ENCODE measurements around the gene RASD1. TPM values are rescaled to one million over a fixed set of nuclear protein-coding genes. Genes with fewer than 3 reads are reported as not detected.
"Not testable (repeated sequence)": the region's sequence is repeated elsewhere in the genome, so short reads cannot be mapped to it uniquely, and the experiment has no call there.

RASD1 gene
- polyA plus RNA-seq, 1 donor, result 6.9 TPM

DNA sequence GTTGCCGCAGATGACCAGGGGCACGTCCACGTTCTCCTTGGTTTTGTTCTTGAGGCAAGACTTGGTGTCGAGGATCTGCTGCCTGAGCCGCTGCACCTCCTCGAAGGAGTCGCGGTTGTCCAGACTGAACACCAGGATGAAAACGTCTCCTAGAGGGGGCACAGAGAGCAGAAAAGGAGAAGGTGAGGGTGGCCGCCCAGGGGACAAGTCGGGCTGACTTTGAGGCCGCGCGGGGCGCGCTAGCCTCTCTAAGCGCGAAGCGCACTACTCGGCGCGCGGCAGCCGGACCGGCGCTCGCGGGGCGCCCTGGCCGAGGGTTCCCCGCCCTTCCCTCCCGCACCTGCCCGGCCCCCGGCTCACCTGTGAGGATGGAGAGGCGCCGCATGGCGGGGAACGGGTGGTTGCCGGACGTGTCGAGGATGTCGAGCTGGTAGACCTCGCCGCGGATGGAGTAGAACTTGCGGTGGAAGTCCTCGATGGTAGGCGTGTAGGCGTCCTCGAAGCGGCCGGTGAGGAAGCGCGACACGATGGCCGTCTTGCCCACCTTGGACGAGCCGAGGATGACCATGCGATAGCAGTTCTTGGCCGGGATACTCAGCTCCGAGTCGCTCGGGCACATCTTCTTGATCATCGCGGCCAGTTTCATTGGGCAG, 533 bp downstream of the RASD1 start:
- DNase-seq, result peak; percentile 50

DNA sequence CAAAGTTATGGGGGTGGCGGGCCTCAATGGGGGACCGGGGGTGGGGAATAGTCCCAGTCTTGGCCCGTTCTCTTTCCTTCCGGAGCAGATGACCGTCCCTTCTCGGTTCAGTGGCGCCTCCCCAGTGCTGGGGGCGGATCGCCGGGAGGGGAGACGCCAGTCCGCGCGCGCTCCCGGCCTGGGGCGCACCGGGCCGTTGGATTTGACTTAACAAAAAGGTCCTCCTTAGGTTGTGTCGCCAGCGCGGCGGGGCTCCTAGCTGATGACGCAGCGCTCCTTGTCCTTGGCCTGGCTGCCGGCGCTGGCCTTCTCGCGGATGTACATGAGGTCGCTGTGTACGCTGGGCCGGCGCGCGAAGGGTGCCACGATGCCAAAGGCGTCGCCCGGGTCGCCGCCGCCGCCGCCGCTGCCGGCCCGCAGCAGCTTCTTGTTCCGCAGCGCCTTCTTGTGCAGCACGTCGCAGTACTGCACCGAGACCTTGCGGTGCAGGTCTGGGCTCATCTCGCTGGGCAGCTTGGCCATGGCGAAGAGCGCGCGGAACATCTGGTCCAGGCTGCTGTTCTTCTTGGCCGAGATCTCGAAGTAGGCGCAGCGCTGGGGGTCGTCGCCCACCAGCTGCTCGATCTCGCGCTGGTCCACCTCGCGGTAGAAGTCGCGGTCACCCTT, 1.2 kb downstream of the RASD1 start:
- peak; percentile 44 for DNase-seq

DNA sequence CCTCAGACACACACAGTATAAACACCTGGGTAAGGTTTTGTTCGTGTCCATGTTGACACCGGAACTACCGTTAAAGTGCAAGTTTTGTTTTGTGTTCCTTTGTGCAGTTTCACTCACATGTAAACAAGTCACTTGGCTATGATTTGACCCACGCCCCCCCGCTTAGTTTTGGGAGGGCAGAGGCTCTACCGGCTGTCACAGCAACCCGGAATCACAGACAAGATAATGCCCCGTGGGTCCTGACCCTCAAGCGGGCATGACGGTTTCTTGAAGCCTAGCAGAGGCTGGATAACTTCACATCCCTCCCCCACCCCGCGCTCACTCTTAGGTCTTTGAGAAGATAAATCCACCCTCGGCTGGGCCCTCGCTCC, 1.7 kb downstream of the RASD1 start:
- no peak for DNase-seq

DNA sequence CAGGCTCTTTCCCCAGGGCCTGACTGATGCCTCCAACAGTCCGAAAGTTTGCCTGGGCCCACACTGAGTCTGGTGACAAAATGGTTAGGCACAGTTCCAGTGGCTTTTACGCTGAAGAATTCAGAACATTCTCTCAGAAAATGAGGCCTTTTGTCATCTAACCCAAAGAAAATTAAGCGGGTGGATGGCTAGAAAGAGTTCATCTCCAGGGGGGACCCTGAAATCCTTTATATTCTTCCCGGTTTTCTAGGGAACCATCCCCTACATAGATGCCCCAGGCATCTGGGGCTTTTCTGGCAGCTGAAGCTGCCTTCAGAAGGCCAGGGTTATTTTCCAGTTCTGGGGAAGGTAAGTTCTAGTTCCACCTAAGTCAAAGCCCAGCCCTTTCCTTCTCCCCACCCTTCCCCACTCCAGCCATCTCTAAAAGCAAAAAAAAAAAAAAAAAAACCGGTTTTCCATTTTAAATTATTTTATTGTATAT, 2.2 kb downstream of the RASD1 start:
- no peak for DNase-seq

DNA sequence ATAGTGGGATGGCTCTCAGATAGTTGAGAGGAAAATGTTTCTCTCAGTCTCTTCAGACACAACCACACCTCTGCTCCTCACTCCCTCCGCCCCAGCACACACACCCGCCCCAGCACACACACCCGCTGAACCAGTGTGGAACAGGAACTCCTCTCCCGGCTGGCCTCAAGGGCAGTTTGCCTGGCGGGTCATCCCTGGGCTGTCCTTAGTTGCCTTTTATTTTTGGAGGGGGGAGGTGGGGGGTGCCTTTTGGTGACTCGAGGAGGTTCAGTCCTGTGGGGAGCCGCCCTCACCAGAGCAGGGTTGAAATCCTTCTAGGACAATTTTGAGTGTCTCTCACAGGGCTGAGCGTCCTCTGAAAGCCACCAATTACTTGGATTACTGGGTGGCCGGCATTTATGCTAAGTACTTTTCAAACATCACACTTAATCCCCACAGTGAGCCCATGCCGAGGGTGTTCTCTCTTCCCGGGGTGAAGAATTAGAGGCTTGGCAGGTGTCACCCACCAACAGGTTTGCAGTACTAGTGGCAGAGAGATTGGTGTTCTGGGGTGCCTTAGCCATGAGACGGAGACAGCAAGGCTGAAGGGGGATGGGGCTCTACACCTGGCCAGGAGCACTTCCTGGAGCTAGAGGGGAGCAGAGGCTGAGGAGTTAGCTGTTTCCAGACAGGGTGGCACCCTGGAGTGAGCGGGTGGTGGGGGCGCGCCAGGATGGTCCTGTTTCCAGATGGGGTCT, 2.8 kb downstream of the RASD1 start:
- DNase-seq, result no peak

DNA sequence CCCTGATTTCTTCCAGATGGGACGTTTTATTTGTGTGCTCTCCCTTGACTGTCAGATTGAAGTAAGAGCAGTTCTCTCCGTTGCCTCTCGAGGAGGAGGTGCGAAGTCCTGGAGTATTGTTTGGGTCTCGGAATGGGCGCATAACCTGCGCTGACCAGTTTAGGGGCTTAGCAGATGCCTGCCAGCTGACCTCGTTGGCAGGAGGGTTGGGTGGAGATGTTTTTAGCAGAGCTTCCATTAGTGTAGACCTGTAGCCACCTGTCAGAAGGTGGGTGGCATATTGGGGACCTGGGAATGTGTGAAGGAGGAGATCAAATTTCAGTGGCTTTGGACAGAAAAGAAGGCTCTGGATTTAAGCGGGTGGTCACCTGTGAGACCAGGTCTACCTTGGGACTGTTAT, 3.6 kb downstream of the RASD1 start:
- no peak for DNase-seq

DNA sequence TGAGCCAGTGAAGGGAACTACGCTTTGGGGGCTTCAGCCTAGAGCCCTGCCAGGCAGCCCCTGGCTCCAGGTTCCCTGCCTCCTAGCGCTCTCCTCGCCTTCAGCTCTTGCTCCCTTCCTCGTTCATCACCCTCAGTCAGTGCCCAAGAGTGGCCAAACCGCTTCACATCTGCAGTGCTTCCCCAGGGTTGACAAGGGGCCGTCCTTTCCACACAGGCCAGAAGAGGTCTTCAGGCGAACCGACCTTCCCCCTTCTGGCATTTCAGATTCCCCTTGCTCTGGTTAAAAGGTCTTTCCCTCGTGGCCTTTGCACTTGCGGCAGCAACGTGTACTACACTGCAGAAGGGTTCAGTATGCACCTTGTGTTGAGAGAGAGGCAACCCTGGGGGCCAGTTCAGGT, 4.1 kb downstream of the RASD1 start:
- no peak for DNase-seq

DNA sequence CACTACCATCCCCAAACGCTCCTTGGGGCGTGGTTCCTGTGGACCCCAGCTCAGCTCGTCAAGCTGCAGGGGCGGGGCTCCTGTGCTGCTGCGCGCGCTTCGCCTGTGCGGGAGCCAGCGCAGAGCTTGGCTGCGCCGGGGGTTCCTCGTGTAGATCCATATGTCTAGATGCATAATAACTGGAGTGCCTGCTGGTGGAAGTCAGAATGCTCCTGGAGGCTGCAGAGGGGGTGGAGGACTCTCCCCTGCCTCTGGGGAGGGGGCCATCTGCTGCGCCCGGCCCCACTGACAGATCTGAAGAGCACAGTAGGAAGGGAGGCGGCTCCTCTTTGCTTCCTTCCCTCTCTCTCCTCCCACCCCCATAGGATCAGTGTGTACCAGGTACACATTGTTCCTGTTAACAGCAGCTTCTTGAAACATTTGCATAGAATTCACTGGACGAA, 4.6 kb downstream of the RASD1 start:
- no peak for DNase-seq

DNA sequence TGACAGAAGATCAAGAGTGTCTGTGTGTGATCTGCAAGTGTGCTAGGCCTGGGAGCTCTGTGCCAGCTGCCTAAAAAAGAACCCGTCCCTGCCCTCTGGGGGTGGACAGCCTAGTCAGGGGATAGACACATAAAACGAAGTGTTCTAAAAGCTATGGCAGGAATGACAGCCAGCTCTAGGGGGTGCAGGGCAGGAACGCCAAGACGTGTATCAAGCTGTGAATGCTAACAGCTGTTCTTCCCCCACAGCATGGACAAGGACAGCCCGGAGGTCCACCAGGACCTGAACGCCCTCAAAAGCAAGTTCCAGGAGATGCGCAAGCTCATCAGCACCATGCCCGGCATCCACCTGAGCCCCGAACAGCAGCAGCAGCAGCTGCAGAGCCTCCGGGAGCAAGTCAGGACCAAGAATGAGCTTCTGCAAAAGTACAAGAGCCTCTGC, 5.1 kb downstream of the RASD1 start:
- DNase-seq, result no peak

DNA sequence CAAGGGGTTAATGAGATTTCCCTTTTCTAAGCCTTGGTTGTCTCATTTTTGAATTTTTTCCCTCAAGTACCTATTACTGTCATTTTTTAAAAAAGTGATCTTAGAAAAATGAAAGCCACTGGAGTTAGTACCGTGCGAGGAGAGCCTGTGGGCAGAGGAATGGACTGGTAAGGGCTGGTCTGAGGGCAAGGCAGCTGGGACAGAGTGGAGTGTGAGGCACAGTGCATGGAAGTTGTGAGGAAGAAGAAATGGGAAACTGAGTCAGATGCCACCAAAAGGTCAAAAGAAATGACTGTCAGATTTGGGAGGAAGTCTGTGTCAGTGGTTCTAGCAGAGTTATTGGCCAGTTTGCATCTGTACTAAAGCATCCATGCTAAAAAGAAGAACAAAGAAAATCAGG, 8.2 kb downstream of the RASD1 start:
- DNase-seq, result no peak

DNA sequence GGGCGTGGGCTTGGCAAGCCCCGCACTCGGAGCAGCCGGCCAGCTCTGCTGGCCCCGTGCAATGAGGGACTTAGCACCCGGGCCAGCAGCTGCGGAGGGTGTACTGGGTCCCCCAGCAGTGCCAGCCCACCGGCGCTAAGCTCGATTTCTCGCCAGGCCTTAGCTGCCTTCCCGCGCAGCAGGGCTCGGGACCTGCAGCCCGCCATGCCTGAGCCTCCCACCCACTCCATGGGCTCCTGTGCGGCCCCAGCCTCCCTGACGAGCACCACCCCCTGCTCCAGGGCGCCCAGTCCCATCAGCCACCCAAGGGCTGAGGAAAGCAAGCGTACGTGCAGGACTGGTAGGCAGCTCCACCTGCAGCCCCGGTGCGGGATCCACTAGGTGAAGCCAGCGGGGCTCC, 9.8 kb downstream of the RASD1 start:
- DNase-seq, result not testable (repeated sequence)

DNA sequence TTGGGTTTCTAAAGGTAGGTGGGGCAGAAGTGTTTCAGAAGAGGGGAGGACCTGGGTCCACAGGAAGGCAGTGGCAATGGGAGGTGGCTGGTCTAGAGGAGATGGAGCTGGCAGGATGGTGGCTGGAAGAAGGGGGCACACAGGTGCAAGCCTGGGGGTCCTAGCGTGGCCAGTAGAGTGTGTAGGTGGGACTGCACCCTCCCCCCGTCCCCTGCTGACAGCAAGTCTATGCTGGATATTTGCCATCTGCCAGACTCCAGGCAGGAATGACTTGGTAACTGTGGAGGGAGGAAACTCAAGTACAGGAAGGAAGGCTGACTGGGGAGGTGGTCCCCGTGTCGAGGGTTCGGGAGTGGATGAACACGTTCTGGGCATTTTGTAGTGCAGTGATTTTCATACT, 10.8 kb downstream of the RASD1 start:
- no peak for DNase-seq

DNA sequence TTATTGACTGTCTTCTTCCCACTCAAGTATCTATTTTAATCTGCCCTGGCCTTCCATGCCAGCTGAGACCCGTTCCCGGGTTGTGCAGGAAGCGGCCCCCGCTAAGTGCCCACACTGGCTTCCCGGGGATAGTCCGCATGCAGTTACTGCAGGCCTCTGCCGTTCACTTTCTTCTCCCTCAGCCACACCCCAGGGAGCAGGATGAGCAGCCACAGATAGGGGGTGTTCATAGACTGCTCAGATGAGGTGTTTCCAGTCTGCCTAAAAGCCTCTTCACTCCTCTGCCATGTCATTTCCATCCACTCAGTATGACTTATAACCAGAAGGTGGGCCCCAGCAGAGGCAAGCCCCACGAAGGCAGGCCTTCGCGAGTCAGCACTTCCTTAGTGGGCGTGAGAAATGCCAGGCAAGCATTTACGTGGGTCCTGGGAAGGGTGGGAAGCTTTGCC, 11.7 kb downstream of the RASD1 start:
- DNase-seq, result no peak

DNA sequence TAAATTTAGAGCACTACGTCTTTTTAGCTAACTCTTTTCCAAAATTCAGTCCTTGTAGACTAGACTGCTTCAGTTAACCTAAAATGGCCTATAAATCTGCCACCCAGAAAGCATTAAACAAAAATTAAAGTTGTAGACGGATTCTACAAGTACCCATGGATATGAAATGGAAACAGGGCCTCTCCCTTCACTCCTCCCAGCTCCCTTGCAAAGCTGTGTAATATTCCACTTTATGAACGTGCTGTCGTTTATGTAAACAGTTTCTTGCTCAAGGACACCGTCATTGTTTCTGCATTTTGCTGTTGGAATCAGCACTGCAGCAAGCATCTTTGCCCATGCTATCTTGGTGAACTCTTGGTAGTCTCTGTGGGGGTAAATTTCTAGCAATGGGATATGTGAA, 14.3 kb downstream of the RASD1 start:
- DNase-seq, result no peak

DNA sequence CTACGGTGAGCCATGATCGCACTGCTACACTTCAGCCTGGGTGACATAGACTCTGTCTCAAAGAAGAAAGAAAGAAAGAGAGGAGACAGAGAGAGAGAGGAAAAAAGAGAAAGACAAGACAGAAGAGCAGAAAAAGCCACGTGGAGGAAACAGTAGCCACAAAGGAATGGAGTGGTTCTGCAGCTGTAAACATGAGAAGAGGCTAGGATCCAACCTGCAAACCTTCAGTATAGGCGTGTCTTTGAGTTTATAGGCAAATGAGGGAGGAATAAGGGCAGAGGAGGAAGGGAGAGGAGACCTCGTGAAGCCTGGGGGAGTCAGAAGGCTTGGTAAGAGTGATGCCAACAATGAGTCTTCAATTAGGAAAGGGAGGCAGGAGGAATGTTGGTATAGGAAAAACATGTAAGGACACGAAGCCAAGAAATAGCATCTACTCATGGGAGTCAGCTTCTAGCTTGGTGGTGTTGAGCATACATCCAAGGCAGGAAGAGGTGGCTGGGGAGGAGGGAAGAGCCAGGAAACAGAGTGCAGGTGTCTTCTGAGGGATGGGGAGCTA, 15.5 kb downstream of the RASD1 start:
- DNase-seq, result no peak

DNA sequence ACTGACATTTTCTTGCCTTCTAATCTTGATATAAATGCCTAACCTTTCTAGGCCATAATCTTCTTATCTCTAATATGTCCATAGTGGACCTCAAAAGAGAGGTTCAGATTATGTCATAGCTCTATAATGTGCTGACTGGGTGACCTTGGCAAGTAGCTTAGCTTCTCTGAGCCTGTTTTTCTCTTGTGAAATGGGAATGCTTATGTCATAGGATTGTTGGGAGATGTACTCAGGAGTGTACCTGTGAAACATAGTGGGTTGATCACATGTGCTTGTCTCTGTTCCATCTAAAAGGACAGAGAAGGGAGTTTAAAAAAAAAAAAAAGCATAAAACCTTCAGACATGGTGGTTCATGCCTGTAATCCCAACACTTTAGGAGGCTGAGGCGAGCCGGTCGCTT, 17.0 kb downstream of the RASD1 start:
- DNase-seq, result no peak

DNA sequence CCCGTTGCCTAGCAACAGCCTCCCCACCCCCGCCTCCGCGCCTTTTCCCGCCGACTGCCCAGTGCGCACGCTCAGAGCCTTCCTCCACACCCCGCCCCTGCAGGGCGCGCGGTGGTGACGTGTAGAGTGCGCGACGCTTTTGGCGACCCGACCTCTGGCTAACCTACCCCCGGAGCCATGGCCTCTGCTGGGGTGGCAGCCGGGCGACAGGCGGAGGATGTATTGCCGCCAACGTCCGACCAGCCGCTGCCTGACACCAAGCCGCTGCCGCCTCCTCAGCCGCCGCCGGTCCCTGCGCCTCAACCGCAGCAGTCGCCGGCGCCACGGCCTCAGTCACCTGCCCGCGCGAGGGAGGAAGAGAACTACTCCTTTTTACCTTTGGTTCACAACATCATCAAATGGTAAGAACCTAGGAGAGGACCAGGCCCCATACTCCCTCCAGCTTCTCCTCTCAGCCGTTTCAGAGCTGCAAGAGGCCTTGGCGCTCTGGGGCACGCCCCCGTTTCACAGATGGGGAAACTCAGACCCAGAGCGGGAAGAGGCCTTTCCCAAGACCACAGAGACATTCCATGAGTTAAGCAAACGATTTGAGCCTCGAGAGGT, 19.2 kb downstream of the RASD1 start, which contains the start of gene MED9:
MED9 (plus strand) TSS at position 136 of the 603 bp plus-strand sequence; CDS start at position 178, 42 bp downstream.
- peak; percentile 96 for DNase-seq

DNA sequence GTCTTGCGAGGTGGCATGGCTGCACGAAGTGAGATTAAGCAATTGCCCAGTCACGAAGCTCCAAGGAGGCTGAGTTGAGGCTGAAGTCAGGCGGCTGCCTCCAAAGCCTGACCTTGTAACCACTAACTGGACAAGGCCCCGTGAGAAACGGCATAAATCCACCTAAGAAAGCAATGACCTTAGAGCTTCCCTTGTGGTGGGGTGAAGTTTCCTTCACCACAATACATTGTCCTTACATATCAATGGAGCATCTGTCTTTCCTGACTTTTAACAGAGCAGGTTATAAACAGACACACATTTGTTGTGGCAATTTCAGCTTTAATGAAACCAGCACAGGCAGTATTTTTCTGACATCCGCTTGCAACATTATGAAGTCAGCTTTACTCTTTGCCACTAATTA, 21.9 kb downstream of the RASD1 start:
- no peak for DNase-seq

DNA sequence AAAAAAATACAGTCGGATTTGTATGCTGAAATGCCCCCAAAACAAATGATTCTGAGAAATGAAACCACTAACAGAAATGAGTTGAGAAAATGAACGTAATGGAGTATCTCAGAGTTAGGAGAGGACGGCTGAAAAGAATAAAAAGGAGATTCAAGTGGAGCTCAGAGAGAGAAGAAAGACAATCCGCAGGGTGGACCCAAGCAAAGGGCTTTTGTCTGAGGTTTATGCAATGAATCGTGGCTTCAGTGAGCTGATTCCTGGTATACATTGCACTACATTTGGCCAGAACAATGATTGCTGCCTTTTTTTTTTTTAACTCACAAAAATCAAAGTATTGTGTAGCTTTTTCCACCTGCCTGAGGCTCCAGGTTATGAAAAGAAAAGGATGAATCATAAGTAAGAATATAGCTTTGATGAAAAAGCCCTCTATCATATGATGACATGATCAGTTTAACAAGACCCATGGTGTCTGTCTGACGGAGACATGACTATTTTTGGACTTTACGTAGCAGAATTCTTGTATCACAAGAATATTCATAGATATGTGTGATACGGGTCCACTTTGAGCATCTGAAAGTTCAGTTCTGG, 23.8 kb downstream of the RASD1 start:
- DNase-seq, result no peak

DNA sequence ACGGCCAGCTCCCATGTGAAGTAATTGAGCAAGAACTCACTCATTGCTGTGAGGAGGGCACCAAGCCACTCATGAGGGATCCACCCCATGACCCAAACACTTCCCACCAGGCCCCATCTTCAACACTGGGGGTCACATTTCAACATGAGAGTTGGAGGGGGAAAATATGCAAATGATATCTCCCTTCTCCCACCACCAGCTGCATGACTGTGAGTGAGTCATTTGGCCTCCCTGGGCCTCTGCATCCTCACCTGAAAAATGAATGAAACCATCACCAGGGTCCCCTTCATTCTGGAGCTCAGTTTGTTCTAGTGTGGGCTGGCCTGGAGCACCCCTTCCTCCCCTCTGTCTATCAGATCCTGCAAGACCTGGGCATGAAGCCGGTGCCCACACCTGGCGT, 26.2 kb downstream of the RASD1 start:
- no peak for DNase-seq

DNA sequence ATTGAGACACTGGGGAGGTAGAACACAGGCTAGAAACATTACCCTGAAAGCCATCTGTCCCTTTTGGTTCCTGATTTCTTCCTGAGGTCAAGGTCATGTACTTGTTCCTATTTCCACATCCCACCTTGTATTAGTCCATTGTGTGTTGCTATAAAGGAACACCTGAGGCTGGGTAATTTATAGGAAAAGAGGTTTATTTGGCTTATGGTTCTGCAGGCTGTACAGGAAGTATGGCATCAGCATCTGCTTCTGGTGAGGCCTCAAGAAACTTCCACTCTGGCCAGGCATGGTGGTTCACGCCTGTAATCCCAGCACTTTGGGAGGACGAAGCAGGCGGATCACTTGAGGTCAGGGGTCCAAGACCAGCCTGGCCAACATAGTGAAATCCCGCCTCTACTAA, 26.8 kb downstream of the RASD1 start:
- no peak for DNase-seq

Measured in hindlimb muscle (tissue), 1 donor.